GM18520 (cell line): ENCODE results near the gene MCC.

ENCODE experiments used
- ATAC-seq: cut with Tn5 transposase; IDR thresholded peaks from one replicate; pipeline ENCODE4 v1.9.1; 2021; ENCODE audit not compliant: unreplicated experiment

The MCC gene

DNA sequence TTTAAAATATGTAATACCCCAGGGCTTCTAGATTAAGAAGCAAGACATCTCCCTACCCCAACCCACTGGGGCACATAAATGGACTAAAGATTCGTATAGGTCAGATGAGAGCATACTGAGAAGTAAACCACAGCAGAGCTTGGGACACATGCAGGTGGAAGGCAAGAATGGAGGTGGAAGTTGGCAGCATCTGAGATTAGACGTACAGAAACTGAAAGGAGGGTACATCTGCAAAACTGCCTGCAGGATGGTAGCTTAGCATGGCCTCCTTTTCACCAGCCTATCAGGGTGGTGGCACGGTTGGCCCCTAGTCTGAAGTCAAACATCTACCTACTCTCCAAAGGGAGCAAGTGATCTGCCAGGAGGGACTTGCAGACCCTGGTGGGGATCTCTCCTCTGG is 235.2 kb downstream of the MCC start:
- ATAC-seq = no peak

DNA sequence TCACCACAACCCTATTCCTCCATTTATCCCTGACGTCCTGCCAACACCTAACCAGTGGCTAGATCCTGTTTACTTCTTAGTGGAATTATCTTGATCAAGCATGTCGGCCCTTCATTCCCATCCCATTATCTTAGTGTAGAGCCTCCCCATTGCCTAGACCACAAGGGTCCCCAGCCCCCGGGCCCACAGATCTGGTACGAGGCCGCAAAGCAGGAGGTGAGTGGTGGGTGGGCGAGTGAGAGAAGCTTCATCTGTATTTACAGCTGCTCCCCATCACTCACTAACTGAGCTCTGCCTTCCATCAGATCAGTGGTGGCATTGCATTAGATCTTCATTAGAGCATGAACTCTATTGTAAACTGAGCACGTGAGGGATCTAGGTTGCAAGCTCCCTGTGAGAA is 236.2 kb downstream of the MCC start:
- ATAC-seq = no peak

DNA sequence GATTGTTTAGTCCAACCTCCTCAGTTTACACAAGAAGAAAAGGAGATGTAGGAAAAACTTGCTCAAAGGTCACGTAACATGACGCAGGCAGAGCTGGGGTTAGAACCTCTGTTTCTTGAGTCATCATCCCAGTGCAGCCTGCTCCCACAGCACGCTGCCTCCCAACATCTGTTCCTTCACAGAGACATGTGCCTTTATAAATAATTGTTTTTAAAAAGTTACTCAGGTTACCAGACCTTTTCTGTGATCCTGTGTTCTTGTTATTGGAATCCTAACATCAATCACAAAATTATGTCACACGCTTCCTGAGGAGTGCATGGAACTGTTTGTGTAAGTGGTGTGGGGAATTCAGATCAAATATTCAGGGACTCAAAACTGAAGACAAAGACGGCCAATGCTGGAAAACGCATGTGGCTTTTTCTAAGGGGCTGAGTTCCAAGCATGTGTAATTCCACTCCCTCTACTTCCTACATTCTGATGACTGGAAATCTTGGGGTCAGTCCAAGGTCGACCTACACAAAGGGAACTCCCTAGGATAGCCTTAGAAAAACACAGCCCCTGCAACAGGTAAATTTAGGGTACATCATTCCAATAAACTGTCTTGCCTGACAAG is 237.8 kb downstream of the MCC start:
- ATAC-seq = no peak

DNA sequence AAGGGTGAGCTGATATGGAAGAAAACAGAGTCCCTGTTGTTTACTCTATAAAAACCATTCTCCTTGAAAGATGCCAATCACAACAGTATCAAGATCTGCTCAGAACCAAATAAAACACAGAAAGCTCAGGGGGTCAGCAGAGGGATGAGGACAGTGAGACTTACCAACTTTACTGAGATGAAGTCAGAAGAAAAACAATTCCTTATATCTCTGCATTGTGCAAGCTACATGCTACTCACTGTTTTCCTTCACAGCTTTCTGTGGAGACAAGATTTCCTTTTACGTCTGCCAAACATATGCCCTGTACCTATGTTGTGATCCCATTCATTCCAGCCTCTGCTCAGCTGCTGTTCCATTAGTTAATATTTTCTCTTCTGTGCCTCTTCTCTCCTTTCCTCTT is 239.0 kb downstream of the MCC start:
- no peak for ATAC-seq

DNA sequence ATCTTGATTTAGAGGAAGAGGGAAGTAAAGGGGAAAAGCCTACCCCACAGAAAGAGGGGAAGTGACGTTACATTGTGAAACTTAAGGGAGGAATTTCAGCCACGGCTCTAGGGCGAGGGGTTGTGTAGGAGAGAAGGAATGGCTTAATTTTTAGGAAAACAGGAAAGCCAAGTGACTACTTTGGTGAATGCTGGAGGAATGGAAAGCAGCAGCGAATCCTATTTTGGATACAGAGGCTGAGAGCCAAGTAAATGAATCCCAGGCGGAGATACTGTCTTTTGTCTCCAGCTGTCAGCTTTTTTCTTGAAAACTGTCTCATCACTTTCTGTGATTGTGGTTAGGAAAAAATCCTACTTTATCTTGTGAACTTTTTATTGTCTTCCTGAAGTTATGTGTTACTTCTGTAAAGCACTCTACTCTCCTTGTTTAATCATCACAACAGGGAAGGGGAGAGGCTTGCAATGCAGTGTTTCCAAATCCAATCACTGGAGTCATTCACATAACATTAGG is 241.8 kb downstream of the MCC start:
- ATAC-seq = no peak

DNA sequence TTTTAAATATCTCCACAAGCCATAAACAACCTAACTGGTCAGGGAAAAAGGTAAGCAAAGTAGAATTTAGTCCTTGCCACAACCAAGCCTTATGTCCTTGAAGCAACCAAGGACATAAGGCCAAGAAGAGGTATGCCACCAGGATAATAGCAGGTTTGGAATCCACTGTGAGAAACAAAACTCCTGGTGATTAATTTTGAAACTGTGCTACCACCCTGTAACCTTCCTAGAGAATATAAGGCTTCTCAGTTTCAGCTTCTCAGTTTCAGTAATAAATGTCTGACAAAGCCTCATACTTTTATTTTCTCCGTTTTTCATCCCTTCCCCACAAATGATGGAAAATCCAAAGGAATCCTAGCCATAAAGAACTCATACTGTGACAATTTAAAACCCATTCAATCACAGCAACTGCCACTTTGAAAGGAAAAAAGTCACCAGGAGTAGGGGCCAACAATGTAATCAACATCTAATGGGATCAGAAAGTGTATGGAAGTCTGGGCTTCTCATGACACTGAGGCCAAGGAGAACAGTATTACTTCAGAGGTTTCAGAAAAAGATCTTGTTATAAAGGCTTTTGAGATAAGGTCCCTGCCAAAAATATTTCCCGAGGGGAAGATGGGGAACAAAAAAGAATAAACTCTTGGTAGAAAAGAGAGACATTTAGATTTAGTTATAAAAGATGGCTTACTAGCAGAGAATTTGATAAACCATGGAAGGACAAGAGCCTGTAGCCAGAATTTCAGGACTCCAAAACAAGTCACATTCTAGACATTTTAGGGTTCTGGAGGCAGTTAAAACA is 242.6 kb downstream of the MCC start:
- ATAC-seq = no peak

DNA sequence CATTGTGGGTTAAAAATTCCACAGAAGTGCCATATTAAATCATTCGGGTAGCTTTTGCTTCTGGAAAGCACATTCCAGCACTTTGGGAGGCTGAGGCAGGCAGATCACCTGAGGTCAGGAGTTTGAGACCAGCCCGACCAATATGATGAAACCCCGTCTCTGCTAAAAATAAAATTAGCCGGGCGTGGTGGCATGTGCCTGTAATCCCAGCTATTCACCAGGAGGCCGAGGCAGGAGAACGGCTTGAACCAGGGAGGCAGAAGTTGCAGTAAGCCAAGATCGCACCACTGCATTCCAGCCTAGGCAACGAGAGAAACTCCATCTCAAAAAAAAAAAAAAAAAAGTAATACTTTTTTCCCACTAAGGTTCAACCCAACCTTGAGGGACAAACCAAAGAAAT is 243.3 kb downstream of the MCC start:
- ATAC-seq = no peak

DNA sequence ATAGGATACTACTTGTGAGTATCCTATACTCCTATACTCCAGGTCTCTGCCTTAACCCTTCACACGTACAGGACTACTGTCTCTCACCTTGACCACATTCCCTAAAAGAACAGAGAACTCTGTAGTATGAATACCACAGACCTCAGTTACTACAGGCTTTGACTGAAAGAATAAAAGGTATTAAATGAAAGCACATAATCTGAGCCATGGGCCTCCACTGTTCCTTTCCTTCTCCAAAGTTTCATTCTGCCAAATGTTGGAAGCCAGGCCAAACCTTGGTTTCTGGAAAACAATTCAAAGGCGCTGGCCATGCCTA is 244.9 kb downstream of the MCC start:
- ATAC-seq = no peak

DNA sequence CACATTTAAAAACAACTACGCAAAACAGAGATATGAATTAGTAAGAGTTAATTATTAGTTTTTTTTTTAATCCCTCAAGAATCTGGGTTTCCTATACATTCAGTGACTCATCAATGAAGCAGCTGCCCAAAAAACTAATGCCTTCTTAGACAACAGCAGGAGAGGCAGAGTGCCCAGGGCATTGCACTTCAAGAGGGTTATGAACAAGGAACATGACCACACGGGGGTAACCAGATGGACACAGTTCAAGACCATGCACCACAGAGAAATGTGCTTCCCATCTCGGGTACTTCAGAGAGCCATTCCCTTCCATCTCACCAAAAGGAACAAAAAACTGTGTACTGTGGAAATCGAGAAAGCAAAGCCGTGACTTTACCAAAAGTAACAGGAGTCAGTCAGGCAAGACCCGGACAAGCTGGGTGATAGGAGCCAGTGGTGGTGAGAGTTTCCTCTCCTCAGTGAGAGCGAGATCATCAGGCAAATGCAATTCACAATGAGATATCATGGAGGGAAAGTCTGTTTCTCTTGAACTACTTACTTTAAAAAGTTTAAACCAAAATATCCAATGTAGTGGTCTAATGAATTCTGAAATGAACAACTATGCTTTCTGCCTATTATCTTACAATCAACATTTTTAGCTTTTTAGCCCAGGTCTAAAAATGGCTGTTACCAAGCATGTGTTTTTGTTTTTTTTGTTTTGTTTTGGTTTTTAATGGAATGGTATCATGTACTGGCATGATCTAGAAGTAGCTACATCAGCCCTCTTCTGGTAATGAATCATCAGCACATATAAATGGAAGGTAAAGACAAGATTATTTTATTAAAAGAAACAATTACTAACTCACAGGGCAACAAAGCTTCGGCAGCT is 245.5 kb downstream of the MCC start:
- no peak for ATAC-seq

DNA sequence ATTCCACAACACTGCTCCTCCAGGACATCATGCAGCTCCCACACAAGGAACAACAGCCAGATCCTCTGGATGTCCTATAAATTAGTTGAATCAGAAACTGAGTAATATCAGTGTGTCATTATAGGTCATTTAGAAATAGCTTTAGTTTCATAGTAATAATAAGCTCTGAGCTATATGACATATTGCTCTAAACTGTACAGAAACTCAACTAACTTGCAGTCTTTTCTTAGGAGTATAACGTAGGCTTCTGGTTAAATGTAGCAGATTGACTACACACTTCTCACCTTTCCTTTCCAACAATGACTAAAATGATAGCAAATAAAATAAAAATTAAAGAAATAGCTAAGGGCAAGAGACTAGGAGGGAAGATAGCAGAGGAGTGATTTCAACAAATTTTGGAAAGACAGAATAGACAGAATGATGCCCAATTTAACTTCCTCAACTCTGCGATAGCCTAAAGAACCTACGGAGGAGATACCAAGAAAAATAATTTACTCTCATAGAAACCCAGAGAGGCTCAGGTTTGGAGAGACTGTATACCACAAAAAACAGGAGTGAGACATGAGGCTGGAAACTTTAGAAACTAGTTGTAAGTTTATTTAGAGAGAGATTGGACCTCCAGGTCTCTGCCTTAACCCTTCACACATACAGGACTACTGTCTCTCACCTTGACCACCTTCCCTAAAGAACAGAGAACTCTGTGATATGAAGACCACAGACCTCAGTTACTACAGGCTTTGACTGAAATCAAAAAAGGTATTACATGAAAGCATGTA is 247.1 kb downstream of the MCC start:
- peak; percentile 52 for ATAC-seq

DNA sequence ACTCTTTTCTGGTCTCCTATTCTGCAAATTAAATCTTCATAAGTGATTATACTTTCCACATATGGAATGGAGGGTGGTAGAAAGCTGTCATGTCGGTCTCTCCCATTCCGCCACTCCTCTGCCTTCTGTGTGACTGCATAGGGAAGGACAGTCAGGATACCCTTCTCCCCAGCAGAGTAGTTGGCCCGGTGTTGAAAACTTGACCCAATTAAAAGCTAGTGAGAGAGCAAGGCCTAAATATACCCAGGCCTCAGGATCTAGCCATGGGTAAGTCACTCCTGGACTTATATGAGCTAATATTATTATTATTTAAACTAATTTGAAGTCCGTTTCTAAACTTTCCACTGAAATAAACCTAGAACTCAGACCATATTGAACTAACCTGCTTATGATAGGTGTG is 248.2 kb downstream of the MCC start:
- no peak for ATAC-seq

DNA sequence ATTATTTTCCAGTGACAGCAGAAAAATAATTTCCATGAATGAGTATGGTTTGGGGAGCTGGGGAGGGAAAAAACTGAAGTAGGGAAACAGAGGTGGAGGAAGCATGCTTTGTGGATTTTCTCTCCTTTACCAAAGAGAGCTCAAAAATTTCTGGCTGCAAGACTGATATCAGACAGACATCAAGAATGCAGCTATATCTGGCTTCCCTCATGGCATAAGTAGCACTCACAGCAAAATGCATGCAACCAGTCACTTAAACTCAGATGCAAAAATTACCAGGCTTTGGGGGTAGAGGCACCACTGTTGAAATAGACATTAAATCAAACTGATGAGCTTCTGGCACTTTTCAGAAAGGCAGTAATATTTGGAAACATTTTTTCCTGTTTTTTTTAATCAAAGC is 250.4 kb downstream of the MCC start:
- no peak for ATAC-seq

DNA sequence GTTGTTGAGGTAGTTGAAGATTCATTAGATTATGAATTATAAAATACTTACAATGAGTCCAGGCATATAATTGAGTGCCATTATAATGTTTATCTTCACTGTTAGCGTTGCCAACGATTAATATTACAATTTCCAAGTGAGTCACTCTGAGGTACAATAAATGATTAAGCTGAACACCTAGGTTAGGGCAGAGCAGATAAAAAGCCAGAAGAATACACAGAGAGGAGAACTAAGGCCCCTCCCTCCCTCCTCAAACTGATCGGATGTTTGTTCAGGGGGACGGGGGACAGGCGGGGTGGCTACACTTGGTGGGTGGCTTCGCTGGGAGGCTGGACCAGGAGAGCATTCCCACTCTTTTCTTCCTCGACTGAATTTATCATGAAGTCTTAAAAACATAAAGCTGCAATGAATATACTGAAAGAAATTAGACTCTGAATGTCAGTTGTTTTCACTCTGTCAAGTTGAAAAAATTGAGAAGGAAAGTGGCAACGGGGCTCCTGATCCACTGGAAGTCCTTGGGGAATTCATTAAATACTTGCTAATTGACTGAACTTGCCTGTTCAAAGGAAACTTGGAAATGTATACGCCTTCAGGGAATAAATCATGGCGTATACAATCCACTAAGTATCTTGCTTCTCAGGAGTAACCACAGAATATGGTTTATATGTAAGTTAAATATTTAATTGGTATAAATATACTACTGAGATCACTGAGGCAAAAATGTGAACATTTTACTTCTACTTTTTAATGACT is 251.5 kb downstream of the MCC start:
- ATAC-seq = no peak

DNA sequence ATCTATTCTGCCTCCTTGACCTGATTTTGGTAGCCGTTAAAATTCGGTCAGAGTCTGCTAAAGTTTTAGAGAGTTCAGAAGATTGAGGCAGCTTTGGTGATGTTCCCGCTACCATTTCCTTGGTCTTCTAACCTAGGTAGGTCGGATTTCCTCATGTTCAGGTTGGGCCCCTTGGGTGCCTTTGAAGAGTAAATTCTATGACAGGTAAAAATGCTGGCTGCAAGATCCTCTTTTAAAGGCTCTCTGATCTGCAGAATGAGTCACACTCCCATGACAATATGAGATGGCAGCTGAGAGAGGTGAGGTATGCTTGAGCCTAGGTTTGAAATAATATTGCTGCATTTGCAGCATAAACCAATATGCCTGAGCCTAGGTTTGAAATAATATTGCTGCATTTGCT is 252.4 kb downstream of the MCC start:
- ATAC-seq = no peak

DNA sequence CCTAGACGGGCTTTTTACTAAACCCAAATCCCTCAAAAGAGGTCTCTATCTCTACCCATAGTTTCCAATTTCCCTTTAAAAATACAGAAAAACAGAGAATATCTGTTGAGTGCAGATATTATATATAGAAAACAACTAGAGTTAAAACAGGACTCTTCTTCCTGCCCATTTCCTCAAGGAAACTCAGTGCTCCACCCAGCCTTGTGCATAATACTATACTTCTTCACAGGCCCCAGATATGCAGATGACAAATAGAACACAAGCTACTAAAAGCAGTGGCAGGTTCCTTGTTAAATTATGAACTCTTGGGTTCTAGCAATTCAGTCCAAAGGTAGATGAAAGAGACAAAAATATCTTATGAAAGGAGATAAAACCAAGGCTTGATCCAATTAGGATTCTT is 253.7 kb downstream of the MCC start:
- no peak for ATAC-seq

DNA sequence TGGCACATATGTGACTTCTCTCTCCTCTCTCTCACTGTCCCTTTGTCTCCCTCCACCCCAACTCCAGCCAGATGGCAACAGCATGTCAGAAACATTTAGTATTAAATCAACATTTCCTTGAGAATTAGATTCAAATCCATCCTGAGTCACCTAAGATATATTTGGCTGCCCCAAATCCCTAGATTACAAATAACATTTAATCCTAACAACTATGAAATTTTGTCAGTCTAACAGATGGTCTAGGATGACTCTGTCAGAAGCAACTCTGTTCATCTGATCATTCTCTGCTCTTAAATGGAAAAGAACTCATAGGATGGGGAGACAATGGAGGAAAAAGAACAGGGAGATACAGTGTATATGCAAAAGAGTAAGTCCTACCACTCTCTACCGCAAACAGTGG is 254.6 kb downstream of the MCC start:
- ATAC-seq = no peak

DNA sequence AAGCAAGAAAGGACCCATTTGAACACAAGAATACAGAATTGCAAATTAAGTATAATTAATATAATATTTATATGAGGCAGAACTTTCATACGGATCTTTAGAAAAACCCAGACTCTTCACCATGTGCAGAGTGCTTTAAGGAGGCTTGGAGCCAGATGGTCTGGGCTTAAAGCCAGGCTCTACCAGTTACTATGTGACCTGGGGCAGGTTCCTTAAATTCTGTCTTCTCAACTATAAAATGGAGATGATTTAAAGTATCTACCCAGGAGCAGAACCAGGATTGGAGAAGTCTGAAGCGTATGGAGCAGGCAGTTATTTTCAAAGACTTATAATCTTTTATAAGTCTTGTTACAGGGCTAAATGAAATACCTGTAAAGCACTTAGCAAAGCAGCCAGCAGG is 255.6 kb downstream of the MCC start:
- no peak for ATAC-seq

DNA sequence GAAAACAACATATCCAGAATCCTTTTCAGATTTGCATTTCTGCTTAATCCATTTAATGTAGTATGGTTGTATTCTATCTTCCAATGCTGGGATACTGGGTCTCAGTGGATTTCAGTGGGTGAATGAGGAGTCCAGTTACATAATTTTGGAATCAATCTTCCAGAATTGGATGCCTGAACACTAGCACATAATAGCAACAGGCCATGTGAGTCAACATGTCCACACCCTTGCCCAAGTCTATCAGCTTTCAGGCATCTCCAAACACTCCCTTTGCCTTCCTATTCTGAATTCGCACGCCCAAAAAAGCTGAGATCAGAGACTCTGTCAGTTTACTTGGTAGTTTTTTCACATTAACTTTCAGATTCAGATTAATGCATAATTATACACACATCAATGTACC is 256.0 kb downstream of the MCC start:
- no peak for ATAC-seq

DNA sequence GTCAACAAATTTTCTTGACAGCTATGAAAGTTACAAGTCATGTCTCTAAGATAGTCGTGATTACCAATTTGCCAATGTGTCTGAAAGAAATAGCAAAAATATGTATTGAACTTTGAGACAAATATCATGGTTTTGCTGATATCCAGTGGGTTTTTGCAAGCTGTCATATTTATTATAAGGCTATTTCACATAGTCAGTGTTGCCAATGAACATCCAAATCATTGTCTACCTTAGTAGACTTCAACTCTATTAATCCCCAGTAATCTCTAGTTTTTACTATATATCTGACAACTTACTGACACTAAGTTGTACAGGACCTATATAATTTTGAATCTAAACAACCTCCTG is 256.6 kb downstream of the MCC start:
- no peak for ATAC-seq
